ENCODE data around the gene RPL22. TPM values are rescaled to one million over a fixed set of nuclear protein-coding genes. Genes with fewer than 3 reads are reported as not detected.
A peak's percentile ranks its signal among the peaks of the same experiment; 100 is the strongest.

RPL22 gene
- total RNA-seq, 1 experiment from 2014 or later, result 441 TPM

DNA sequence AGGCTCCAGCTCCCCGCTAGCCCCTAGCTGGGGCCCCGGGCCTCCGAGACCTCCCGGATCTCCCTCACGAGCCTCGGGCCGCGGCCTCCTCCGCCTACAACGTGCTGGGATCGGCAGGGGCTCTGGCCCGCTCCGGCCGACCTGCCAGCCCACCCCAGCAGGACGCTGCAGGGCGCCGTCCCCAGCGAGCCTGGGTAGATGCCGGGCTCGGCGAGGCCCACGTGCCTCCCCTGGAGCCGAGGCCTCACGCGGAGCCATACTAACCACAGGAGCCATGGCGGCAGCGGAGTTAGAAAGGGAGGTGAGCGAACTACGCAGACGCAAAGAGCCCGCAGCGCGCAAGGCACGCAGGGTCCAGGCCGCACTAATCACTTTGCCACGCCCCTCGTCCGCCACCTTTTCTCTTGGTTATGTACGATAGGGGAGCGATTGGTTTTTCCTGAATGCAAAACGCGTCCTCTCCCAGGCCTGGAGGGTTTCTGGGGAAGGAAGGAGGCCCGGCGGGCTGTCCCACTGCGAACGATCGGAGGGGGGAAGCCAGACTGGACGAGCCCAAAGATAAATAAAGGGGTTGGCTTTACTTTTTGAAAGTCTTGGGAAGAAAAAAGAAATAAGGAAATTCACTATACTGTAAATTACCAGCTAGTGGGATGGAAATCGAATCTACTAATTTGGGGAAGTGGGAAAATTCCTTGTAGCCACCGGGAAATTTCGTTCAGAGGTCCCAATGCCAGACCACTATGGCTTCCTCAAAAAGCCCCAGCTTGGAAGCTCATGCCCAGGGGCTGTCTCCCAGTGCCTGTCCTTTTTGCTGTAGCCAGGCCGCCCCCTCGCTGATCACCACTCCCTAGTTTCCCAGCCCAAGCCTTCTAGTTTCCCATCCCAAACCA lies at the start of gene RPL22 (continued):
- TF ChIP-seq, protein P1, sequence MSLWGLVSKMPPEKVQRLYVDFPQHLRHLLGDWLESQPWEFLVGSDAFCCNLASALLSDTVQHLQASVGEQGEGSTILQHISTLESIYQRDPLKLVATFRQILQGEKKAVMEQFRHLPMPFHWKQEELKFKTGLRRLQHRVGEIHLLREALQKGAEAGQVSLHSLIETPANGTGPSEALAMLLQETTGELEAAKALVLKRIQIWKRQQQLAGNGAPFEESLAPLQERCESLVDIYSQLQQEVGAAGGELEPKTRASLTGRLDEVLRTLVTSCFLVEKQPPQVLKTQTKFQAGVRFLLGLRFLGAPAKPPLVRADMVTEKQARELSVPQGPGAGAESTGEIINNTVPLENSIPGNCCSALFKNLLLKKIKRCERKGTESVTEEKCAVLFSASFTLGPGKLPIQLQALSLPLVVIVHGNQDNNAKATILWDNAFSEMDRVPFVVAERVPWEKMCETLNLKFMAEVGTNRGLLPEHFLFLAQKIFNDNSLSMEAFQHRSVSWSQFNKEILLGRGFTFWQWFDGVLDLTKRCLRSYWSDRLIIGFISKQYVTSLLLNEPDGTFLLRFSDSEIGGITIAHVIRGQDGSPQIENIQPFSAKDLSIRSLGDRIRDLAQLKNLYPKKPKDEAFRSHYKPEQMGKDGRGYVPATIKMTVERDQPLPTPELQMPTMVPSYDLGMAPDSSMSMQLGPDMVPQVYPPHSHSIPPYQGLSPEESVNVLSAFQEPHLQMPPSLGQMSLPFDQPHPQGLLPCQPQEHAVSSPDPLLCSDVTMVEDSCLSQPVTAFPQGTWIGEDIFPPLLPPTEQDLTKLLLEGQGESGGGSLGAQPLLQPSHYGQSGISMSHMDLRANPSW (CRISPR knock-in tag; conservative IDR thresholded peaks at IDR 0.05; ENCODE audit: low read depth), result no peak
- TF ChIP-seq ZNF138 (CRISPR knock-in tag; conservative IDR thresholded peaks at IDR 0.05) (no peak), TP53 (CRISPR knock-in tag; IDR thresholded peaks at IDR 0.05) (0 out of 2 replicates have a peak, but pooled peaks have one; percentile 66), ZNF416 (CRISPR knock-in tag; IDR thresholded peaks at IDR 0.05) (0 out of 2 replicates have a peak, but pooled peaks have one; percentile 66), TEAD4 (CRISPR knock-in tag; IDR thresholded peaks at IDR 0.05) (0 out of 2 replicates have a peak, but pooled peaks have one; percentile 70), NFATC4 (CRISPR knock-in tag; IDR thresholded peaks at IDR 0.05) (no peak), ESRRA (CRISPR knock-in tag; IDR thresholded peaks at IDR 0.05; ENCODE audit: borderline replicate concordance) (peak; percentile 73; the same call in 1 of the 2 replicates), ZNF232 (CRISPR knock-in tag; IDR thresholded peaks at IDR 0.05) (peak; percentile 77; the same call in 1 of the 2 replicates), GABPB1 (CRISPR knock-in tag; IDR thresholded peaks at IDR 0.05) (peak; percentile 42; the same call in 1 of the 2 replicates)

GRCh38 chr1:6248161-6248776 lies 48.9 kb upstream of the RPL22 start:
- CTCF ChIA-PET, result interaction anchor here (0.6 to 21.4 kb wide), 18 partner anchors 12 to 609 kb away, joined by 3 to 489 read pairs (median 8); partner anchors contain the start of genes GPR153, HES2, ICMT and RNF207
- H3K27me3 Mint-ChIP-seq (ENCODE audit: low read depth), result peaks cover 59% of the 10 kb centered on the region

More at GRCh38 chr1:6248161-6248776, 48.9 kb upstream of the RPL22 start:
- peak overlapping the region; percentile 57 for H3K4me3 Mint-ChIP-seq
- no peaks in the 10 kb centered on the region for H3K9me3 Mint-ChIP-seq
- POLR2A ChIA-PET, result interaction anchor here (0.9 to 4.8 kb wide), 3 partner anchors 11 to 111 kb away, joined by 3 to 22 read pairs (median 5); partner anchors contain the start of gene ICMT
- H3K27ac Mint-ChIP-seq, result no peak overlapping the region
- no peak for TF ChIP-seq NR1H2 (CRISPR knock-in tag; IDR thresholded peaks at IDR 0.05)
- TF ChIP-seq, protein P2, sequence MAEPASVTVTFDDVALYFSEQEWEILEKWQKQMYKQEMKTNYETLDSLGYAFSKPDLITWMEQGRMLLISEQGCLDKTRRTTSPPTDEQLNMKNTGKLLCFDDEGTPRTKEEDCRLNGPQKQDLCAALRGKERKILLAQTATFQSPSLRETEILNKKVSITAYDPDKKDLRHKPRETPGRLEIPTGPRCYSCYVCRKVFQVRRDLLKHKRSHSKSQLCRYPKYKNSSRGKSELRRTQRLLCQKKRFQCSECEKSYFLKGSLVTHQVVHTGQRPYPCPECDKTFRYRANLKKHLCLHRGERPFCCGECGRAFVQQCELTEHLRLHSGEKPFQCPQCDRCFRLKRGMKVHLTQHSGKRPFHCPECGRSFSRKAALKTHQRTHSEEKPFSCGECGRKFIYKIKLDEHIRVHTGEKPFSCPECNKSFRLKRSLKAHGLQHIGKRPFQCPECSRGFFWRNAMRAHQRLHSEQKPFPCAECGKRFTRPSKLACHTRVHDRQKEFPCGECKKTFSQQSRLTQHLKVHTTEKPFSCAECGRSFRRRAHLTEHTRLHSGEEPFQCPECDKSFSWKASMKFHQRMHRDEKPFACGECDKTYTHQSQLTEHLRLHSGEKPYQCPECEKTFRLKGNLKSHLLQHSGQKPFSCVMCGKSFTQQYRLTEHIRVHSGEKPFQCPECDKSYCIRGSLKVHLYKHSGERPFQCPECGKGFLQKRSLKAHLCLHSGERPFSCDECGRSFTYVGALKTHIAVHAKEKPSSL (CRISPR knock-in tag; conservative IDR thresholded peaks at IDR 0.05), result 0 out of 2 replicates have a peak, but pooled peaks have one; percentile 38
- TF ChIP-seq TP53 (CRISPR knock-in tag; IDR thresholded peaks at IDR 0.05), result no peak
- TF ChIP-seq ELF4 (CRISPR knock-in tag; IDR thresholded peaks at IDR 0.05; ENCODE audit: low read depth), result no peak
- TF ChIP-seq ETV6 (CRISPR knock-in tag; IDR thresholded peaks at IDR 0.05), result no peak
- no peak for TF ChIP-seq TCF7 (CRISPR knock-in tag; IDR thresholded peaks at IDR 0.05; ENCODE audit: low read depth)
- no peak for TF ChIP-seq IRF2 (CRISPR knock-in tag; IDR thresholded peaks at IDR 0.05; ENCODE audit: borderline replicate concordance, low read depth)
- TF ChIP-seq MXD4 (CRISPR knock-in tag; IDR thresholded peaks at IDR 0.05; ENCODE audit: borderline replicate concordance), result no peak
- no peak for TF ChIP-seq KAT7 (CRISPR knock-in tag; IDR thresholded peaks at IDR 0.05; ENCODE audit: borderline replicate concordance)
- TF ChIP-seq ZNF121 (CRISPR knock-in tag; IDR thresholded peaks at IDR 0.05), result no peak
- no peak for TF ChIP-seq ZNF281 (CRISPR knock-in tag; IDR thresholded peaks at IDR 0.05)
- no peak for TF ChIP-seq PRRX2 (CRISPR knock-in tag; IDR thresholded peaks at IDR 0.05)
- TF ChIP-seq TEAD1 (CRISPR knock-in tag; IDR thresholded peaks at IDR 0.05), result no peak
- no peak for TF ChIP-seq HMGA2 (CRISPR knock-in tag; IDR thresholded peaks at IDR 0.05)
- peak; percentile 45; the same call in 1 of the 2 replicates for TF ChIP-seq ZMAT4 (CRISPR knock-in tag; IDR thresholded peaks at IDR 0.05)
- 0 out of 2 replicates have a peak, but pooled peaks have one; percentile 7 for TF ChIP-seq FOXK1 (CRISPR knock-in tag; IDR thresholded peaks at IDR 0.05)
- TF ChIP-seq OVOL2 (CRISPR knock-in tag; IDR thresholded peaks at IDR 0.05; ENCODE audit: borderline replicate concordance), result no peak
- TF ChIP-seq, protein P3, sequence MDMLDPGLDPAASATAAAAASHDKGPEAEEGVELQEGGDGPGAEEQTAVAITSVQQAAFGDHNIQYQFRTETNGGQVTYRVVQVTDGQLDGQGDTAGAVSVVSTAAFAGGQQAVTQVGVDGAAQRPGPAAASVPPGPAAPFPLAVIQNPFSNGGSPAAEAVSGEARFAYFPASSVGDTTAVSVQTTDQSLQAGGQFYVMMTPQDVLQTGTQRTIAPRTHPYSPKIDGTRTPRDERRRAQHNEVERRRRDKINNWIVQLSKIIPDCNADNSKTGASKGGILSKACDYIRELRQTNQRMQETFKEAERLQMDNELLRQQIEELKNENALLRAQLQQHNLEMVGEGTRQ (CRISPR knock-in tag; IDR thresholded peaks at IDR 0.05), result no peak
- H3K36me3 Mint-ChIP-seq, result no peaks in the 10 kb centered on the region
- ATAC-seq (no peak), DNase-seq (ENCODE audit: low spot score) (no peak)
- H3K4me1 Mint-ChIP-seq, result peaks cover 16% of the 10 kb centered on the region
